GM23248 (cell line): Measurements from ENCODE around the gene RFC5. TPM values are rescaled to one million over a fixed set of nuclear protein-coding genes. Genes with fewer than 3 reads are reported as not detected.
"Not testable (repeated sequence)": the region's sequence is repeated elsewhere in the genome, so short reads cannot be mapped to it uniquely, and the experiment has no call there.

Experiments
- DNase-seq: peaks from one replicate; pipeline ENCODE4 v3.0.0-alpha.2; 2015
- H2AFZ ChIP-seq: fragments of 200-600 bp; sonication (generic); 2 replicates; pipeline ENCODE4 v1.6.1; 2016; ENCODE audit warnings: antibody characterized with exemption
- H3F3A ChIP-seq: fragments of 200-600 bp; sonication (generic); 2 replicates; pipeline ENCODE4 v1.6.1; 2016; ENCODE audit warnings: mild to moderate bottlenecking, antibody characterized with exemption, mixed run types; ENCODE audit not compliant: insufficient read depth
- H3K27ac ChIP-seq: fragments of 200-600 bp; sonication (generic); 2 replicates; pipeline ENCODE4 v1.5.1; 2016; ENCODE audit warnings: mild to moderate bottlenecking
- H3K27me3 ChIP-seq: fragments of 200-600 bp; sonication (generic); replicated peaks from 2 replicates; pipeline ENCODE4 v1.6.1; 2016; ENCODE audit warnings: mild to moderate bottlenecking; ENCODE audit not compliant: insufficient read depth
- H3K36me3 ChIP-seq: fragments of 200-600 bp; sonication (generic); 2 replicates; pipeline ENCODE4 v1.6.1; 2016; ENCODE audit warnings: low read depth, mild to moderate bottlenecking
- H3K4me1 ChIP-seq: fragments of 200-600 bp; sonication (generic); 2 replicates; pipeline ENCODE4 v1.6.1; 2016; ENCODE audit warnings: mild to moderate bottlenecking; ENCODE audit not compliant: insufficient read depth
- H3K4me2 ChIP-seq: fragments of 200-600 bp; sonication (generic); one replicate; pipeline ENCODE4 v1.6.1; 2016; ENCODE audit warnings: mild to moderate bottlenecking; ENCODE audit not compliant: unreplicated experiment
- H3K4me3 ChIP-seq: fragments of 200-600 bp; sonication (generic); 2 replicates; pipeline ENCODE4 v1.5.1; 2016; ENCODE audit warnings: mild to moderate bottlenecking
- H3K79me2 ChIP-seq: fragments of 200-600 bp; sonication (generic); 2 replicates; pipeline ENCODE4 v1.6.1; 2016; ENCODE audit warnings: mild to moderate bottlenecking; ENCODE audit not compliant: insufficient read depth
- H3K9ac ChIP-seq: fragments of 200-600 bp; sonication (generic); 2 replicates; pipeline ENCODE4 v1.6.1; 2016; ENCODE audit warnings: mild to moderate bottlenecking
- H3K9me2 ChIP-seq: fragments of 200-600 bp; sonication (generic); 2 replicates; pipeline ENCODE4 v1.6.1; 2016; ENCODE audit warnings: mixed run types, mild to moderate bottlenecking, moderate library complexity; ENCODE audit not compliant: insufficient read depth
- H3K9me3 ChIP-seq: fragments of 200-600 bp; sonication (generic); one replicate; pipeline ENCODE4 v1.6.1; 2017; ENCODE audit warnings: low read depth
- H4K20me1 ChIP-seq: fragments of 200-600 bp; sonication (generic); 2 replicates; pipeline ENCODE4 v1.6.0; 2016; ENCODE audit not compliant: insufficient read depth
- EZH2 ChIP-seq: fragments of 200-600 bp; sonication (generic); IDR thresholded peaks from 2 replicates; pipeline ENCODE4 v1.6.1; 2018; ENCODE audit warnings: antibody characterized with exemption, mild to moderate bottlenecking; ENCODE audit not compliant: insufficient read depth, poor library complexity, severe bottlenecking
- EZH2phosphoT487 ChIP-seq: fragments of 200-600 bp; sonication (generic); IDR thresholded peaks from 2 replicates; pipeline ENCODE4 v1.6.1; 2018; ENCODE audit warnings: antibody characterized with exemption, moderate library complexity, mild to moderate bottlenecking, low read depth; ENCODE audit not compliant: insufficient read depth
- WGBS, 2 experiments: methylation state at CpG; one replicate each; pipeline ENCODE4 v1.1.6; 2015 to 2017; ENCODE audit warnings: low lambda C conversion rate in 2 of 2, low coverage in 1 of 2; ENCODE audit errors: missing lambda C conversion rate in 2 of 2; 5-methylcytosine and 5-hydroxymethylcytosine counted together
- in situ Hi-C: fragments of 300-500 bp; cut with MboI; formaldehyde crosslinking; loops from 2 replicates; pipeline ENCODE4 v1.15.0; 2020
- polyA plus RNA-seq: library from polyadenylated mRNA; unstranded; fragments of >200 nt; fragmentation: Nextera tagmentation; extraction: Ambion mirVana; gene quantifications from 2 replicates; pipeline ENCODE4 v1.2.1, GENCODE V29; 2016
- total RNA-seq: library from RNA; depleted of rRNA; stranded (reverse); fragments of >200 nt; shearing (Covaris generic); gene quantifications from 2 replicates; pipeline ENCODE4 v1.2.3, GENCODE V29; 2014

RFC5 gene
- total and polyA plus RNA-seq, 2 experiments from 2014 or later: 15.2 to 21.4 TPM

DNA sequence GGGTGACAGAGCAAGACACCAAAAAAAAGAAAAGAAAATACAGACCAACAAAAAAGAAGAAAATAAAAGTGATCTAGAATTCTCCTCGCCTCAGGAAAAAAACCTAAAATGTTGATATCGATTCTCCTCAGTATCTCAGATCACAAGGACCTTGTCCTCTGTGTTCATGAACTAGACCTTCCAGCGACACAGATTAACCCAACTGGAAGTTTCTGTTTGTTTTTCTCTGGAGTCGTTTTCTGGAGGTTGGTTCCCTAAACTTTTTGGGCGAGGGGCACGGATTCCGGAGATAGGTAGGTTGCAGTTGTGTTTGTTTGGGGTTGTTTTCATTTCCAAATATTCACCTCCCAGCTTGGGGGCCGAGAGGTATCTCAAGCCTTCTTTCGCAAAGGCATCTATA, 559 bp upstream of the RFC5 start:
- Histone ChIP-seq H3K79me2 (peaks cover 27% of the 10 kb centered on the region), H2AFZ (peak overlapping the region; percentile 93), H3K27me3 (no peaks in the 10 kb centered on the region), H3K9me2 (no peaks in the 10 kb centered on the region), H3K36me3 (no peaks in the 10 kb centered on the region), H3F3A (no peaks in the 10 kb centered on the region), H4K20me1 (no peaks in the 10 kb centered on the region), H3K4me3 (peak overlapping the region; percentile 84), H3K27ac (no peak overlapping the region), H3K4me1 (peaks cover 4% of the 10 kb centered on the region; the same call in 1 of the 2 replicates), H3K9me3 (no peaks in the 10 kb centered on the region), H3K9ac (peak overlapping the region; percentile 86), H3K4me2 (peak overlapping the region; percentile 79)
- 31 to 32% methylated on average over 9 of the region's 9 CpGs for WGBS, 2 experiments
- in situ Hi-C loops: no loop called here
- TF ChIP-seq EZH2: no peak
- no peak for TF ChIP-seq EZH2phosphoT487
- no peak for DNase-seq

DNA sequence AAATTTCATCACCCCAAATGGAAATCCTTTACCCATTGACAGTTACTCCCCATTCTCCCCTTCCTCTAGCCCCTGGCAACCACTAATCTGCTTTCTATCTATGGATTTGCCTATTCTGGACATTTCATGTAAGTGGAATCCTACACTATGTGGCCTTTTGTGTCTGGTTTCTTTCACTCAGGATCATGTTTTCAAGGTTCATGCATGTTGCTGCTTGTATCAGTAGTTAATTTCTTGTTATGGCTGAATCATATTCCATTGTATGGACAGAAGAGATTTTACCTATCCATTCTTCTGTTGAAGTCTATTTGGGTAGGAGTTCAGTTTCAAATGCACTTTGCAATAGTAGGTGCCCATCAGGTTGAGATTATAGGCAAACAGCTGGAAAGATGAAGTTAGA, 1.4 kb downstream of the RFC5 start:
- no peak for DNase-seq
- H3K9ac ChIP-seq: peak overlapping the region; percentile 86; the same call in 1 of the 2 replicates

DNA sequence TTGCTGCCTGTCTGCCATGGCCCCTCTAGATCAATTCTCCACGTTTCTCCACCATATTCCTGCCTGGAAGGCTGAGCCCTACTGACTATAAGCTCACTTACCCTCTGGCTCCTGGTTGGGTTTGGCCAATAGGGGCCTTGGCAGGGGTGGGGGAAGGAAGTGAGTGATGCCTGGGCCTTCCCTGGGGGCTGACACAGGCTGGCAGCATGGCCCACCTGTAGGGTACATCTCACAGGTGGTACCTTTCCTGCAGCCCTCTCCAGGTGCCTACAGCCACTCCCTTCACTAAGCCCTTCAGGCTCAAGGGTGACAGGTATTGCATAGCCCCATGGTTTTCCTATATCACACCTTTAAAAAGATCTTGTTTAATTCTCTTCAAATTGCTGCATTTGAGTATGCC, 3.5 kb downstream of the RFC5 start:
- H2AFZ ChIP-seq: no peak overlapping the region
- H4K20me1 ChIP-seq: no peaks in the 10 kb centered on the region
- H3K27me3 ChIP-seq: no peaks in the 10 kb centered on the region
- H3K79me2 ChIP-seq: peaks cover 27% of the 10 kb centered on the region
- H3K4me1 ChIP-seq: peaks cover 4% of the 10 kb centered on the region; the same call in 1 of the 2 replicates
- in situ Hi-C loops: loop anchor here (10.0 kb wide), 1 partner anchor 145 kb away; no protein-coding TSS in a partner anchor
- no peak overlapping the region for H3K9ac ChIP-seq
- H3K4me3 ChIP-seq: no peak overlapping the region
- TF ChIP-seq EZH2 (no peak), EZH2phosphoT487 (no peak)
- H3K4me2 ChIP-seq: no peak overlapping the region
- H3K36me3 ChIP-seq: no peaks in the 10 kb centered on the region
- H3K9me2 ChIP-seq: no peaks in the 10 kb centered on the region
- no peak for DNase-seq
- H3F3A ChIP-seq: no peaks in the 10 kb centered on the region
- 55 to 60% methylated on average over 1 of the region's 1 CpG for WGBS, 2 experiments
- no peak overlapping the region for H3K27ac ChIP-seq
- H3K9me3 ChIP-seq: no peaks in the 10 kb centered on the region

More for the DNA sequence above, 1.4 kb downstream of the RFC5 start:
- Histone ChIP-seq H3K27ac (no peak overlapping the region), H3K4me2 (no peak overlapping the region), H3K4me1 (peaks cover 4% of the 10 kb centered on the region; the same call in 1 of the 2 replicates), H2AFZ (no peak overlapping the region), H4K20me1 (no peaks in the 10 kb centered on the region), H3F3A (no peaks in the 10 kb centered on the region), H3K9me2 (no peaks in the 10 kb centered on the region), H3K9me3 (no peaks in the 10 kb centered on the region), H3K36me3 (no peaks in the 10 kb centered on the region), H3K4me3 (peak overlapping the region; percentile 84; the same call in 1 of the 2 replicates), H3K79me2 (peaks cover 27% of the 10 kb centered on the region), H3K27me3 (no peaks in the 10 kb centered on the region)
- in situ Hi-C loops: no loop called here
- no peak for TF ChIP-seq EZH2phosphoT487
- TF ChIP-seq EZH2: no peak

DNA sequence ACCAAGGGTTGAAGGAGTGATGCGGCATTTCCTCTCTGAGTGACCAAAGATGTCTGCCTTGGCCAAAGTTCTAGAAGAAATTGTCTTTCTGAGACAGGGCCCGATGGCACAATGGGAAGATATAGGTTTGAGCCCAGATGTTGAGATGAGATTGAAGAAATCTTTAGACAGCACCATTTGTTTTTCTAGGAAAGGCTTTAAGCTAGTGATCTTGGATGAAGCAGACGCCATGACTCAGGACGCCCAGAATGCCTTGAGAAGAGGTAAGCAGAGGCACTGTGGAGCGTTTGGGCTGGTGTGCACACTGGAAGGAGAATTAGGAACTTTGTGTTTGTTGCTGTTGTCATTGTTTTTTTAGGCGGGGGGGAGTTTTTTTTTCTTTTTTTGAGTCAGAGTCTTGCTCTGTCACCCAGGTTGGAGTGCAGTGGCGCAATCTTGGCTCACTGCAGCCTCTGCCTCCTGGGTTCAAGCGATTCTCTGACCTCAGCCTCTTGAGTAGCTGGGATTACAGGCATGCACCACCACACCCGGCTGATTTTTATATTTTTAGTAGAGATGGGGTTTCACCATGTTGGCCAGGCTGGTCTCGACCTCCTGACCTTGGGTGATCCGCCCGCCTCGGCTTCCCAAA, 5.7 kb downstream of the RFC5 start:
- not testable (repeated sequence) for H3K4me1 ChIP-seq, H3K9me3 ChIP-seq, H3K9ac ChIP-seq, H3K4me2 ChIP-seq, H3K27ac ChIP-seq, DNase-seq, H2AFZ ChIP-seq, H3K36me3 ChIP-seq, H4K20me1 ChIP-seq, H3F3A ChIP-seq, H3K9me2 ChIP-seq, H3K27me3 ChIP-seq, H3K4me3 ChIP-seq
- WGBS, 2 experiments: 91 to 96% methylated on average over 13 of the region's 13 CpGs
- H3K79me2 ChIP-seq: peaks cover 20% of the 10 kb centered on the region
- in situ Hi-C loops: loop anchor here (10.0 kb wide), 1 partner anchor 147 kb away; no protein-coding TSS in a partner anchor
